Caco-2 (cell line): ENCODE results near the gene AUTS2. TPM values are rescaled to one million over a fixed set of nuclear protein-coding genes. Genes with fewer than 3 reads are reported as not detected.

Experiments used
- BruUV-seq: library from RNA; stranded (reverse); fragments of 400-500 nt; replicated peaks from 2 replicates; lab custom pipeline; 2021; lab: Mats Ljungman, UMichigan
- CTCF ChIA-PET: fragments of 300-600 bp; sonication (Branson Sonifier 250); formaldehyde crosslinking; loops from one replicate; lab custom pipeline; 2022; ENCODE audit warnings: antibody characterized with exemption; lab: Charles Lee
- POLR2A ChIA-PET: fragments of 300-600 bp; sonication (Branson Sonifier 250); formaldehyde crosslinking; loops from one replicate; lab custom pipeline; 2022; ENCODE audit warnings: antibody characterized with exemption; lab: Charles Lee
- DNase-seq, 2 experiments: peaks; one replicate each; pipeline versions ENCODE4 v3.0.0 to v3.0.0-alpha.2; 2020 to 2022
- H3K27me3 ChIP-seq: replicated peaks from 2 replicates; pipeline ENCODE4 v1.6.0; 2011; ENCODE audit warnings: low read length; ENCODE audit not compliant: control insufficient read depth, insufficient read depth
- H3K36me3 ChIP-seq: 2 replicates; pipeline ENCODE4 v1.5.1; 2011; ENCODE audit warnings: low read length; ENCODE audit not compliant: control insufficient read depth, insufficient read depth
- H3K4me1 ChIP-seq: fragments of 250-450 bp; sonication (Bioruptor Pico); 2 replicates; pipeline ENCODE4 v1.5.1; 2020; ENCODE audit warnings: mild to moderate bottlenecking
- H3K4me3 ChIP-seq: 2 replicates; pipeline ENCODE4 v1.5.1; 2011; ENCODE audit warnings: low read depth, mild to moderate bottlenecking, control low read depth, low read length
- H3K9me3 ChIP-seq: fragments of 250-450 bp; sonication (Bioruptor Pico); 2 replicates; pipeline ENCODE4 v1.5.1; 2020; ENCODE audit warnings: mild to moderate bottlenecking, moderate library complexity
- H3K27ac Mint-ChIP-seq: one replicate; pipeline ENCODE4 v1.8.0; 2022; ENCODE audit warnings: mixed read lengths; ENCODE audit not compliant: unreplicated experiment
- H3K27me3 Mint-ChIP-seq: one replicate; pipeline ENCODE4 v1.8.0; 2022; ENCODE audit warnings: mixed read lengths; ENCODE audit not compliant: insufficient read depth, unreplicated experiment
- H3K36me3 Mint-ChIP-seq: one replicate; pipeline ENCODE4 v1.8.0; 2022; ENCODE audit warnings: mild to moderate bottlenecking, mixed read lengths; ENCODE audit not compliant: insufficient read depth, unreplicated experiment
- H3K4me1 Mint-ChIP-seq: one replicate; pipeline ENCODE4 v1.8.0; 2022; ENCODE audit warnings: low read depth, mixed read lengths; ENCODE audit not compliant: unreplicated experiment
- H3K4me3 Mint-ChIP-seq: one replicate; pipeline ENCODE4 v1.8.0; 2022; ENCODE audit warnings: mild to moderate bottlenecking, moderate library complexity, mixed read lengths; ENCODE audit not compliant: unreplicated experiment
- H3K9me3 Mint-ChIP-seq: one replicate; pipeline ENCODE4 v1.8.0; 2022; ENCODE audit warnings: mixed read lengths; ENCODE audit not compliant: unreplicated experiment
- CTCF ChIP-seq, 2 experiments: fragments of 200-600 bp in 1 of 2; IDR thresholded peaks; 1 replicate in 1 of 2; 2 replicates in 1 of 2; pipeline versions ENCODE4 v1.5.1 to v1.8.0; 2011 to 2022; ENCODE audit warnings: antibody characterized with exemption in 1 of 2, control low read depth in 1 of 2, inconsistent platforms in 1 of 2, low read depth in 1 of 2, low read length in 1 of 2, mild to moderate bottlenecking in 1 of 2, moderate library complexity in 1 of 2; ENCODE audit not compliant: insufficient read depth in 1 of 2, severe bottlenecking in 1 of 2, unreplicated experiment in 1 of 2
- intact Hi-C: fragments of 100-400 bp; cut with micrococcal nuclease; formaldehyde crosslinking; loops from one replicate; pipeline ENCODE4 v1.10.0; 2022; ENCODE audit not compliant: unreplicated experiment
- total RNA-seq: library from RNA; stranded (reverse); gene quantifications from 2 replicates; pipeline ENCODE4 v1.2.3, GENCODE V29; 2022

Gene AUTS2
- total RNA-seq, 1 experiment from 2014 or later: 37.1 TPM

GRCh38 chr7:69871886-69872569, 273.8 kb downstream of the AUTS2 start:
- intact Hi-C loops: loop anchor here (10.0 kb wide), 1 partner anchor 67 kb away; no protein-coding TSS in a partner anchor
- no peak for TF ChIP-seq CTCF (IDR thresholded peaks at IDR 0.05; ENCODE audit: insufficient read depth in 1 of 2, low read depth in 1 of 2, low read length in 1 of 2, severe bottlenecking in 1 of 2, unreplicated experiment in 1 of 2)
- ChIA-PET CTCF (no interaction called here), POLR2A (no interaction called here)
- H3K4me3 ChIP-seq: no peak overlapping the region
- no peaks in the 10 kb centered on the region for H3K27me3 ChIP-seq
- no peaks in the 10 kb centered on the region for H3K36me3 ChIP-seq
- Mint-ChIP-seq H3K36me3 (no peaks in the 10 kb centered on the region), H3K4me3 (no peak overlapping the region), H3K9me3 (no peaks in the 10 kb centered on the region), H3K27me3 (peaks cover 6% of the 10 kb centered on the region), H3K27ac (no peak overlapping the region), H3K4me1 (no peaks in the 10 kb centered on the region)
- H3K9me3 ChIP-seq: 0 out of 2 replicates have a peak, but pooled peaks cover 2% of the 10 kb centered on the region
- 0 out of 2 replicates have a peak, but pooled peaks cover 3% of the 10 kb centered on the region for H3K4me1 ChIP-seq
- peak; percentile 8 to 39 for DNase-seq
- no TSS peak for BruUV-seq

- CTCF ChIA-PET: no interaction called here
These were observed 275.2 kb downstream of the AUTS2 start for GRCh38 chr7:69873512-69873911.

GRCh38 chr7:69878015-69878414, 279.7 kb downstream of the AUTS2 start:
- no TSS peak for BruUV-seq
- Mint-ChIP-seq H3K27ac (no peak overlapping the region), H3K4me3 (no peak overlapping the region), H3K9me3 (no peaks in the 10 kb centered on the region), H3K4me1 (no peaks in the 10 kb centered on the region), H3K27me3 (peaks cover 8% of the 10 kb centered on the region), H3K36me3 (no peaks in the 10 kb centered on the region)
- intact Hi-C loops: loop anchor here (10.0 kb wide), 1 partner anchor 73 kb away; no protein-coding TSS in a partner anchor
- no peak overlapping the region for H3K4me3 ChIP-seq
- no peaks in the 10 kb centered on the region for H3K9me3 ChIP-seq
- no peak for TF ChIP-seq CTCF (IDR thresholded peaks at IDR 0.05; ENCODE audit: insufficient read depth in 1 of 2, low read depth in 1 of 2, low read length in 1 of 2, severe bottlenecking in 1 of 2, unreplicated experiment in 1 of 2)
- no peaks in the 10 kb centered on the region for H3K36me3 ChIP-seq
- CTCF ChIA-PET: no interaction called here
- H3K27me3 ChIP-seq: no peaks in the 10 kb centered on the region
- POLR2A ChIA-PET: no interaction called here
- no peaks in the 10 kb centered on the region for H3K4me1 ChIP-seq
- no peak for DNase-seq

More at GRCh38 chr7:69873512-69873911, 275.2 kb downstream of the AUTS2 start:
- Mint-ChIP-seq H3K27me3 (peaks cover 8% of the 10 kb centered on the region), H3K27ac (no peak overlapping the region), H3K36me3 (no peaks in the 10 kb centered on the region), H3K4me1 (no peaks in the 10 kb centered on the region), H3K9me3 (no peaks in the 10 kb centered on the region), H3K4me3 (no peak overlapping the region)
- POLR2A ChIA-PET: no interaction called here
- Histone ChIP-seq H3K9me3 (0 out of 2 replicates have a peak, but pooled peaks cover 2% of the 10 kb centered on the region), H3K4me3 (no peak overlapping the region), H3K27me3 (no peaks in the 10 kb centered on the region), H3K36me3 (no peaks in the 10 kb centered on the region), H3K4me1 (0 out of 2 replicates have a peak, but pooled peaks cover 3% of the 10 kb centered on the region)
- no peak for DNase-seq
- no TSS peak for BruUV-seq
- TF ChIP-seq CTCF (IDR thresholded peaks at IDR 0.05; ENCODE audit: insufficient read depth in 1 of 2, low read depth in 1 of 2, low read length in 1 of 2, severe bottlenecking in 1 of 2, unreplicated experiment in 1 of 2): no peak
- intact Hi-C loops: loop anchor here (10.0 kb wide), 1 partner anchor 69 kb away; no protein-coding TSS in a partner anchor
